ENCODE data around the gene CPA5.

The CPA5 gene

DNA sequence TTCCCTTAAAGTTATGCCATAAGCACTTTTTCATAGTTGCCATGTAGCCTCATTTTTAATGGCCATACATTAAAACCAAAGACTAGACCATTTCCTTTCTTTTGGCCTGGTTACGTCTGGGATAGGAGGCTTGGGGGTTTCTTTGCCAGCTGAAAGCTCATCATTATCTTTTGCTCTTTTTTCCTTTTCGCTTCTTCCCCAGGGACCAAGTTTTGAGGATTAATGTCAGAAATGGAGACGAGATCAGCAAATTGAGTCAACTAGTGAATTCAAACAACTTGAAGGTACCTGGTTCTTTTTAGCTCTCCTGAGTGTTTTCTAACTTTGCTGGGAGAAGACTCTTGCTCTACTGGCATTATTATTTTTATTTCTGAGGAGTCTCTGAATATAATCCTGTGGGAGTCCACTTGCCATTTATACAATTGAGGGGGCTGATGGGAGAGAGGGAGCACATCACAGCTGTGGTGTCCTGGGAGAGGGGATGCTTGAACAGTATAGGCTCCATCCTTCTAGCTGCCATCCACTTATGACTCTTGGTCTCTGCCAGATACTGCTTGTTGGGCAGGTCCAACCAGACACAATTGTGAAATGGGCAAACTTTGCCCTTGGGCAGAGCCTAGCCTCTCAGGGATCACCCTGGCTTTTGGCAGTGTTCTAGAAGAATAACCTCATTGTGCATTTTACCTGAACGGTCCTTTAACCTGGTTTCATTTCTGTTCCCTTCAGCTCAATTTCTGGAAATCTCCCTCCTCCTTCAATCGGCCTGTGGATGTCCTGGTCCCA is 45.9 kb upstream of the CPA5 start:
- Histone ChIP-seq H3K79me1 (ENCODE audit: low read depth, low read length) (no peaks in the 10 kb centered on the region), H4K8ac (ENCODE audit: low read depth, low read length) (no peak overlapping the region), H2BK15ac (ENCODE audit: low read length) (no peak overlapping the region), H3K9me3 (replicated peaks in 1 of 2; ENCODE audit: control insufficient read depth in 2 of 2, insufficient read depth in 1 of 2, low read depth in 1 of 2, low read length in 2 of 2) (peaks cover 0 to 3% of the 10 kb centered on the region in 2 donors), H2AFZ (ENCODE audit: low read length) (no peak overlapping the region), H3K4me2 (ENCODE audit: insufficient read depth, low read length, poor library complexity, severe bottlenecking) (no peak overlapping the region), H2BK12ac (ENCODE audit: low read length) (no peak overlapping the region), H4K91ac (ENCODE audit: low read depth, low read length, poor library complexity) (no peak overlapping the region), H3K18ac (ENCODE audit: low read length) (no peak overlapping the region), H2AK5ac (ENCODE audit: low read depth, low read length) (no peak overlapping the region), H3K27me3 (ENCODE audit: control insufficient read depth in 3 of 3, insufficient read depth in 3 of 3, low read depth in 1 of 3, low read length in 3 of 3) (no peaks in the 10 kb centered on the region), H2BK5ac (ENCODE audit: low read length) (no peak overlapping the region), H2BK120ac (ENCODE audit: low read depth, low read length) (no peak overlapping the region), H3K9ac (ENCODE audit: low read depth, low read length, poor library complexity) (no peak overlapping the region), H3K4ac (ENCODE audit: low read length) (no peak overlapping the region), H3K4me1 (ENCODE audit: control insufficient read depth in 2 of 2, insufficient read depth in 1 of 2, low read depth in 1 of 2, low read length in 2 of 2) (peaks cover 10 to 16% of the 10 kb centered on the region in 2 donors), H3K4me3 (ENCODE audit: low read length in 2 of 2) (no peak overlapping the region), H3K23ac (ENCODE audit: low read depth, low read length, poor library complexity) (no peak overlapping the region), H3K27ac (replicated peaks; ENCODE audit: low read length) (no peak overlapping the region), H3K36me3 (replicated peaks in 1 of 2; ENCODE audit: control insufficient read depth in 2 of 2, insufficient read depth in 2 of 2, low read length in 2 of 2) (no peaks in the 10 kb centered on the region), H3K14ac (ENCODE audit: low read length) (no peak overlapping the region)
- DNase-seq (ENCODE audit: low spot score): no peak
- WGBS, 2 donors (ENCODE audit: extremely low coverage in 2 of 2, insufficient read length in 2 of 2, insufficient replicate concordance in 1 of 2): no CpG with 5 or more reads among the region's 5 CpGs

GRCh38 chr7:130299866-130300265 is 44.8 kb upstream of the CPA5 start:
- no CpG with 5 or more reads among the region's 7 CpGs for WGBS, 2 donors (ENCODE audit: extremely low coverage in 2 of 2, insufficient read length in 2 of 2, insufficient replicate concordance in 1 of 2)

DNA sequence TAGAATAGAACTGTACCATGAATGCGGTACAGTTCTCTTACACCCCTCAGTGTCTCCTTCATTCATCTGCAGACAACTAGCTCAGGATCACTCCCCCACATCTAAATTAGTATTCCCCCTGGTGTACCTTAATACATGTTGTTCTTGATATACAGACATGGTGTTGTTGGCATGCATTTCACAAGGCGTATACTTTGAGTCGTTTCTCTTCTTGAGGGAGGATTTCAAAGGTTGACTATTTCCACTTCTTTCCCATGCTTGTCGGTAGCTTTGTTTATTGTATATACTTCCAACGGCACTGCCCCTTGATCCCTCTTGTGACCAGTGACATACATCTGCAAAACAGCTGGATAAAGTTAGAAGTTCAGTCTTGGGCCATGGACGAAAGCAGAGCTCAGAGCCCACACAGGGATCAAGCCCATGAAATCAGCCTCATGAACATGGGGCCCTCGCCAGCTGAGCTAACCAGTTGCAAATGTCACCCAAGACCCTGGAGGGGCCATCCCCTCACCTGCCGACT is 43.1 kb upstream of the CPA5 start:
- Histone ChIP-seq H3K4ac (ENCODE audit: low read length) (no peak overlapping the region), H3K9ac (ENCODE audit: low read depth, low read length, poor library complexity) (no peak overlapping the region), H3K36me3 (replicated peaks in 1 of 2; ENCODE audit: control insufficient read depth in 2 of 2, insufficient read depth in 2 of 2, low read length in 2 of 2) (no peaks in the 10 kb centered on the region), H2AK5ac (ENCODE audit: low read depth, low read length) (no peak overlapping the region), H3K18ac (ENCODE audit: low read length) (no peak overlapping the region), H3K79me1 (ENCODE audit: low read depth, low read length) (no peaks in the 10 kb centered on the region), H3K9me3 (replicated peaks in 1 of 2; ENCODE audit: control insufficient read depth in 2 of 2, insufficient read depth in 1 of 2, low read depth in 1 of 2, low read length in 2 of 2) (peaks cover 0 to 3% of the 10 kb centered on the region in 2 donors), H2BK12ac (ENCODE audit: low read length) (no peak overlapping the region), H2BK120ac (ENCODE audit: low read depth, low read length) (no peak overlapping the region), H4K8ac (ENCODE audit: low read depth, low read length) (no peak overlapping the region), H3K27ac (replicated peaks; ENCODE audit: low read length) (no peak overlapping the region), H4K91ac (ENCODE audit: low read depth, low read length, poor library complexity) (no peak overlapping the region), H3K4me3 (ENCODE audit: low read length in 2 of 2) (no peak overlapping the region), H3K23ac (ENCODE audit: low read depth, low read length, poor library complexity) (no peak overlapping the region), H2BK5ac (ENCODE audit: low read length) (no peak overlapping the region), H2BK15ac (ENCODE audit: low read length) (no peak overlapping the region), H2AFZ (ENCODE audit: low read length) (no peak overlapping the region), H3K4me1 (ENCODE audit: control insufficient read depth in 2 of 2, insufficient read depth in 1 of 2, low read depth in 1 of 2, low read length in 2 of 2) (peaks cover 10 to 16% of the 10 kb centered on the region in 2 donors), H3K4me2 (ENCODE audit: insufficient read depth, low read length, poor library complexity, severe bottlenecking) (no peak overlapping the region), H3K14ac (ENCODE audit: low read length) (no peak overlapping the region), H3K27me3 (ENCODE audit: control insufficient read depth in 3 of 3, insufficient read depth in 3 of 3, low read depth in 1 of 3, low read length in 3 of 3) (no peaks in the 10 kb centered on the region)
- DNase-seq (ENCODE audit: low spot score): no peak
- no CpG with 5 or more reads among the region's 8 CpGs for WGBS, 2 donors (ENCODE audit: extremely low coverage in 2 of 2, insufficient read length in 2 of 2, insufficient replicate concordance in 1 of 2)

More at GRCh38 chr7:130299866-130300265, 44.8 kb upstream of the CPA5 start:
- Histone ChIP-seq H2AK5ac (ENCODE audit: low read depth, low read length) (no peak overlapping the region), H3K27me3 (ENCODE audit: control insufficient read depth in 3 of 3, insufficient read depth in 3 of 3, low read depth in 1 of 3, low read length in 3 of 3) (no peaks in the 10 kb centered on the region), H2BK5ac (ENCODE audit: low read length) (no peak overlapping the region), H3K4ac (ENCODE audit: low read length) (no peak overlapping the region), H3K18ac (ENCODE audit: low read length) (no peak overlapping the region), H4K91ac (ENCODE audit: low read depth, low read length, poor library complexity) (no peak overlapping the region), H2BK12ac (ENCODE audit: low read length) (no peak overlapping the region), H3K23ac (ENCODE audit: low read depth, low read length, poor library complexity) (no peak overlapping the region), H4K8ac (ENCODE audit: low read depth, low read length) (no peak overlapping the region), H3K4me3 (ENCODE audit: low read length in 2 of 2) (no peak overlapping the region), H3K4me2 (ENCODE audit: insufficient read depth, low read length, poor library complexity, severe bottlenecking) (no peak overlapping the region), H2AFZ (ENCODE audit: low read length) (no peak overlapping the region), H3K14ac (ENCODE audit: low read length) (no peak overlapping the region), H3K79me1 (ENCODE audit: low read depth, low read length) (no peaks in the 10 kb centered on the region), H3K4me1 (ENCODE audit: control insufficient read depth in 2 of 2, insufficient read depth in 1 of 2, low read depth in 1 of 2, low read length in 2 of 2) (peaks cover 10 to 16% of the 10 kb centered on the region in 2 donors), H2BK15ac (ENCODE audit: low read length) (no peak overlapping the region), H3K36me3 (replicated peaks in 1 of 2; ENCODE audit: control insufficient read depth in 2 of 2, insufficient read depth in 2 of 2, low read length in 2 of 2) (no peaks in the 10 kb centered on the region), H3K27ac (replicated peaks; ENCODE audit: low read length) (no peak overlapping the region), H2BK120ac (ENCODE audit: low read depth, low read length) (no peak overlapping the region), H3K9me3 (replicated peaks in 1 of 2; ENCODE audit: control insufficient read depth in 2 of 2, insufficient read depth in 1 of 2, low read depth in 1 of 2, low read length in 2 of 2) (peaks cover 0 to 3% of the 10 kb centered on the region in 2 donors), H3K9ac (ENCODE audit: low read depth, low read length, poor library complexity) (no peak overlapping the region)
- no peak for DNase-seq (ENCODE audit: low spot score)

DNA sequence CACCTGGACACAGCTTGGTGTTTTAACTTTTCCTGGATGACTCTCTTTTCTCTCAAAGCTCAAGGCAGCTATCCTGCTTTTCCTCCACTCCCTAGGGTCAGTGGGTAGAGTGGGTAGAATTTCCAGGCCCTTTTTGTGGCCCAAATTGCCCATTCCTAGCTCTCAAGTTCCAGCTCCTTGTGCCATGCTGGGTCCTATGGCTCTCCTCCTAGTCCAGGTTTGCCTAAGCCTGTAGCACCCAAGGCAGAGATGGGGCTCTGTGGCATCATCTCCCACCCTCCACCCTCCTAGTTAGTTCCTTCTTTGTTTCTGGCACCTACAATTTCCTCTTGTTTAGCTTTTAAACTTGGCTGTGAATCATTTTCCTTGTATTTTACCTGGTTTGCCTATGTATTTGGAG is 42.0 kb upstream of the CPA5 start:
- no peak overlapping the region for H4K8ac ChIP-seq (ENCODE audit: low read depth, low read length)
- H2AFZ ChIP-seq (ENCODE audit: low read length): no peak overlapping the region
- H3K4me2 ChIP-seq (ENCODE audit: insufficient read depth, low read length, poor library complexity, severe bottlenecking): no peak overlapping the region
- no peak overlapping the region for H2BK120ac ChIP-seq (ENCODE audit: low read depth, low read length)
- H2BK5ac ChIP-seq (ENCODE audit: low read length): no peak overlapping the region
- H3K4me3 ChIP-seq (ENCODE audit: low read length in 2 of 2): no peak overlapping the region
- no peak overlapping the region for H2AK5ac ChIP-seq (ENCODE audit: low read depth, low read length)
- peaks cover 0 to 3% of the 10 kb centered on the region in 2 donors for H3K9me3 ChIP-seq (replicated peaks in 1 of 2; ENCODE audit: control insufficient read depth in 2 of 2, insufficient read depth in 1 of 2, low read depth in 1 of 2, low read length in 2 of 2)
- H3K4me1 ChIP-seq (ENCODE audit: control insufficient read depth in 2 of 2, insufficient read depth in 1 of 2, low read depth in 1 of 2, low read length in 2 of 2): peaks cover 5 to 9% of the 10 kb centered on the region in 2 donors
- H3K14ac ChIP-seq (ENCODE audit: low read length): no peak overlapping the region
- no peak overlapping the region for H3K4ac ChIP-seq (ENCODE audit: low read length)
- DNase-seq (ENCODE audit: low spot score): no peak
- no peak overlapping the region for H3K18ac ChIP-seq (ENCODE audit: low read length)
- no peak overlapping the region for H2BK15ac ChIP-seq (ENCODE audit: low read length)
- no peak overlapping the region for H3K27ac ChIP-seq (replicated peaks; ENCODE audit: low read length)
- no peak overlapping the region for H3K9ac ChIP-seq (ENCODE audit: low read depth, low read length, poor library complexity)
- no peaks in the 10 kb centered on the region for H3K79me1 ChIP-seq (ENCODE audit: low read depth, low read length)
- H3K36me3 ChIP-seq (replicated peaks in 1 of 2; ENCODE audit: control insufficient read depth in 2 of 2, insufficient read depth in 2 of 2, low read length in 2 of 2): no peaks in the 10 kb centered on the region
- H4K91ac ChIP-seq (ENCODE audit: low read depth, low read length, poor library complexity): no peak overlapping the region
- H3K23ac ChIP-seq (ENCODE audit: low read depth, low read length, poor library complexity): no peak overlapping the region
- H3K27me3 ChIP-seq (ENCODE audit: control insufficient read depth in 3 of 3, insufficient read depth in 3 of 3, low read depth in 1 of 3, low read length in 3 of 3): no peaks in the 10 kb centered on the region
- no peak overlapping the region for H2BK12ac ChIP-seq (ENCODE audit: low read length)
